Frontal cortex (tissue), 4 donors: ENCODE results near the gene C1GALT1. TPM values are rescaled to one million over a fixed set of nuclear protein-coding genes. Genes with fewer than 3 reads are reported as not detected.
"Not testable (repeated sequence)": the region's sequence is repeated elsewhere in the genome, so short reads cannot be mapped to it uniquely, and the experiment has no call there.

Source experiments
- DNase-seq, 2 donors: peaks; one replicate each; pipeline ENCODE4 v3.0.0; 2012; ENCODE audit warnings: low spot score in 2 of 2
- FAIRE-seq: peaks from 2 replicates; lab custom pipeline; 2012; peaks lifted over from hg19 to GRCh38; lab: Jason Lieb, UNC
- total RNA-seq: library from RNA; depleted of rRNA; stranded (reverse); fragments of >200 nt; gene quantifications from one replicate; pipeline ENCODE4 v1.2.3, GENCODE V29; 2014
- donor health status: control.
- donor health status: control.
- donor health status: control.

The C1GALT1 gene
- total RNA-seq, 1 donor from 2014 or later = 33.4 TPM

GRCh38 chr7:7228472-7228871 is 46.1 kb downstream of the C1GALT1 start:
- DNase-seq (peak in 1 of 2 donors; percentile 6), FAIRE-seq (no peak)

GRCh38 chr7:7228967-7229366 is 46.6 kb downstream of the C1GALT1 start:
- FAIRE-seq (no peak), DNase-seq (peak; percentile 11 to 26)

- FAIRE-seq = no peak
- no peak for DNase-seq
Observed at GRCh38 chr7:7231000-7231399, 48.7 kb downstream of the C1GALT1 start.

- no peak for FAIRE-seq
- DNase-seq = no peak
Observed at GRCh38 chr7:7231865-7232264, 49.5 kb downstream of the C1GALT1 start.

GRCh38 chr7:7235347-7235746 is 53.0 kb downstream of the C1GALT1 start:
- DNase-seq = no peak
- FAIRE-seq = no peak

GRCh38 chr7:7236041-7236440 is 53.7 kb downstream of the C1GALT1 start:
- FAIRE-seq = no peak
- DNase-seq = no peak

GRCh38 chr7:7237201-7237977 is 55.0 kb downstream of the C1GALT1 start:
- FAIRE-seq (no peak), DNase-seq (no peak)

- FAIRE-seq (no peak), DNase-seq (no peak)
Observed at GRCh38 chr7:7237978-7238267, 55.6 kb downstream of the C1GALT1 start.

- no peak for DNase-seq
- no peak for FAIRE-seq
Observed at GRCh38 chr7:7239346-7239745, 57.0 kb downstream of the C1GALT1 start.

GRCh38 chr7:7242899-7243298 is 60.6 kb downstream of the C1GALT1 start:
- FAIRE-seq = no peak

GRCh38 chr7:7245233-7245632 is 62.9 kb downstream of the C1GALT1 start:
- not testable (repeated sequence) for FAIRE-seq, DNase-seq

More at GRCh38 chr7:7242899-7243298, 60.6 kb downstream of the C1GALT1 start:
- DNase-seq = no peak

- DNase-seq (no peak), FAIRE-seq (no peak)
Observed at GRCh38 chr7:7246223-7246622, 63.9 kb downstream of the C1GALT1 start.

GRCh38 chr7:7247658-7248057 is 65.3 kb downstream of the C1GALT1 start:
- DNase-seq = no peak
- no peak for FAIRE-seq

GRCh38 chr7:7249814-7250213 is 67.5 kb downstream of the C1GALT1 start:
- FAIRE-seq (no peak), DNase-seq (no peak)

GRCh38 chr7:7251742-7252141 is 69.4 kb downstream of the C1GALT1 start:
- no peak for DNase-seq
- no peak for FAIRE-seq

GRCh38 chr7:7254319-7254718 is 72.0 kb downstream of the C1GALT1 start:
- no peak for FAIRE-seq
- DNase-seq = no peak

GRCh38 chr7:7254908-7255307 is 72.6 kb downstream of the C1GALT1 start:
- FAIRE-seq = no peak
- no peak for DNase-seq

- FAIRE-seq (no peak), DNase-seq (no peak)
Observed at GRCh38 chr7:7256731-7257274, 74.5 kb downstream of the C1GALT1 start.

GRCh38 chr7:7257899-7258692 is 75.8 kb downstream of the C1GALT1 start:
- FAIRE-seq (no peak), DNase-seq (no peak)

- no peak for DNase-seq
- FAIRE-seq = no peak
Observed at GRCh38 chr7:7261863-7262262, 79.5 kb downstream of the C1GALT1 start.
